GM06990 (cell line): ENCODE results near the gene SLC24A2.

Source experiments
- DNase-seq: peaks from one replicate; pipeline ENCODE4 v3.0.0-alpha.2; 2011; ENCODE audit not compliant: insufficient read length; ENCODE audit errors: extremely low read depth
- H3K27me3 ChIP-seq: replicated peaks from 2 replicates; pipeline ENCODE4 v1.6.0; 2011; ENCODE audit warnings: low read length; ENCODE audit not compliant: control insufficient read depth, insufficient read depth
- H3K36me3 ChIP-seq: 2 replicates; pipeline ENCODE4 v1.5.1; 2011; ENCODE audit warnings: low read length; ENCODE audit not compliant: control insufficient read depth, insufficient read depth
- H3K4me3 ChIP-seq: replicated peaks from 2 replicates; pipeline ENCODE4 v1.5.1; 2011; ENCODE audit warnings: low read depth, mild to moderate bottlenecking, control low read depth, low read length
- CTCF ChIP-seq: IDR thresholded peaks from 2 replicates; pipeline ENCODE4 v1.5.1; 2011; ENCODE audit warnings: low read length, control low read depth, mild to moderate bottlenecking, inconsistent platforms; ENCODE audit not compliant: insufficient read depth, poor library complexity, severe bottlenecking

The SLC24A2 gene

DNA sequence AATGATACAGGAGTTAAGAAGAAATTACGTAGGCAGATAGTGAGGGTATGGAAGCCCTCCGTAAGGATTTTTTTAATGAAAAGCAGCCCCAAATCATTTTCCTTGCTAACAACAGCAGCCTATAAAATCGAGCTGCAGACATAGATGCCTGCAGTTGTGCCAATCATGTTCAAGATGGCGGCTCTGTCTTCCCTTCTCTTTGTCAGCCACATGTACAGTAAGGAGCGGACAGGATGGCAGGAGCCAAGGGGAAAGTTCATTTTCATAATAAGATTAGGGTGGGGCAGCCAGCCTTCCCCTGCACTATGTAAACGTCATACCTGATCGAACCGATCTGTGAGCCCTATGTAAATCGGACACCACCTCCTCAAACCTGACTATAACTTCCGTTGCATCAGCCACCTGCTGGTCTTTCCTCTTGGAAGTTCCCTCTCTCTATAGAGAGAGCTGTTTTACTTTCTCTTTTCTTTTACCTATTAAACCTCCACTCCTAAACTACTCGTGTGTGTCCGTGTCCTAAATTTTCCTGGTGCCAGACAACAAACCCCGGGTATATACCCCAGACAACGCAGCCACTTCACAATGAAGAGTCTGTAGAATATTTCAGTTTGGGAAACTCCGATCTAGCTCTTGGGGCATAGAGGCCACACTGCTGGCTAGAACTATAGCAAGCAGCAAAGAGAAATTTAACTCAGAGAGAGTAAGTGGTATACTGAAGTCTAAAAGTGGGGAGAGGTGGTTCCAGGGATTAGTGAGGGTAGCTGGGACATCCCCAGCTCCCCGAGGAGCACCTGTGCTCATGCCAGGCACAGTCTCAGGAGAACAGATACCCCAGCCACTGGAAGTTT lies 20.8 kb upstream of the SLC24A2 start:
- Histone ChIP-seq H3K4me3 (no peak overlapping the region), H3K27me3 (no peaks in the 10 kb centered on the region), H3K36me3 (no peaks in the 10 kb centered on the region)
- TF ChIP-seq CTCF: no peak
- no peak for DNase-seq

DNA sequence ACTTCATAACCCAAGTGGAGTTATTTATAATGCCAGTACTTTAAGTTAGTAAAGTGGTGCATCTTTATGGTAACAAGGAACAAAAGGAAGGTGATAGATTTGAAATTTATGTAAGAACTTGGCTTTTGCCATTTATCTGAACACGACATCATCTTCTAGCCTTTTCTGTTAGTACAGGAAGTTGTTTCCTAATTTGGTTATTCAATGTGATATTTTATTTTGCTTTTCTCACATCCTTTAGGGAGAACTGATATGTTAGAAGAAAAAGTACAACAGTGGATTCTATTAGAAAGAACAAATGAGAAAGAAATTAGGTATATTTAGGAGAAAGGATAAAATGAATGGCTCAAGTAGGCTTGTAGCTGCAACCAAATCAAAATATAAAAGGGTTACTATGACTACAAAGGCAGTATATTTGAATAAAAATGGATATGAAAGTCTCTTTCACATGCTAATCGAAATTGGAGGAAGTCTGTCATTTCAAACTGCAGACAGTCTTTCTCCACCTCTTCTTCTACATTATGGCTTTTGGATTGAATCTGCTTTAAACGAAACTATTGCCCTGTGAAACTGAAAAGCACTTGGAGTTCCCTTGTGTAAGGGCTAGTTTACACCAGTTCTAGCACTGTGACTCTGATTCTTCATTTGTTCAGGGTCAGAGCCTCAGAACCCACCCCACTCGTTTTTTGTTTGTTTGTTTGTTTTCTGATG lies 18.5 kb upstream of the SLC24A2 start:
- Histone ChIP-seq H3K4me3 (no peak overlapping the region), H3K27me3 (no peaks in the 10 kb centered on the region), H3K36me3 (no peaks in the 10 kb centered on the region)
- no peak for DNase-seq
- no peak for TF ChIP-seq CTCF

- no peak overlapping the region for H3K4me3 ChIP-seq
- DNase-seq: no peak
- no peaks in the 10 kb centered on the region for H3K36me3 ChIP-seq
- H3K27me3 ChIP-seq: no peaks in the 10 kb centered on the region
- TF ChIP-seq CTCF: no peak
Observed at GRCh38 chr9:19804431-19804830, 15.6 kb upstream of the SLC24A2 start.

- Histone ChIP-seq H3K4me3 (no peak overlapping the region), H3K27me3 (no peaks in the 10 kb centered on the region), H3K36me3 (no peaks in the 10 kb centered on the region)
- DNase-seq: no peak
- TF ChIP-seq CTCF: no peak
Observed at GRCh38 chr9:19800884-19801283, 12.0 kb upstream of the SLC24A2 start.

GRCh38 chr9:19799784-19800183 lies 10.9 kb upstream of the SLC24A2 start:
- H3K4me3 ChIP-seq: no peak overlapping the region
- DNase-seq: no peak

More at GRCh38 chr9:19799784-19800183, 10.9 kb upstream of the SLC24A2 start:
- Histone ChIP-seq H3K27me3 (no peaks in the 10 kb centered on the region), H3K36me3 (no peaks in the 10 kb centered on the region)
- TF ChIP-seq CTCF: no peak
